Activated T-helper 1 cell treated with Interleukin-2 at 50 U/mL for 16 hours (primary cell): ENCODE results near the gene CFAP69.
"Not testable (repeated sequence)": the region's sequence is repeated elsewhere in the genome, so short reads cannot be mapped to it uniquely, and the experiment has no call there.

Source experiments
- DNase-seq: peaks from one replicate; pipeline ENCODE4 v3.0.0-alpha.2; 2020; ENCODE audit warnings: low read depth

The CFAP69 gene

DNA sequence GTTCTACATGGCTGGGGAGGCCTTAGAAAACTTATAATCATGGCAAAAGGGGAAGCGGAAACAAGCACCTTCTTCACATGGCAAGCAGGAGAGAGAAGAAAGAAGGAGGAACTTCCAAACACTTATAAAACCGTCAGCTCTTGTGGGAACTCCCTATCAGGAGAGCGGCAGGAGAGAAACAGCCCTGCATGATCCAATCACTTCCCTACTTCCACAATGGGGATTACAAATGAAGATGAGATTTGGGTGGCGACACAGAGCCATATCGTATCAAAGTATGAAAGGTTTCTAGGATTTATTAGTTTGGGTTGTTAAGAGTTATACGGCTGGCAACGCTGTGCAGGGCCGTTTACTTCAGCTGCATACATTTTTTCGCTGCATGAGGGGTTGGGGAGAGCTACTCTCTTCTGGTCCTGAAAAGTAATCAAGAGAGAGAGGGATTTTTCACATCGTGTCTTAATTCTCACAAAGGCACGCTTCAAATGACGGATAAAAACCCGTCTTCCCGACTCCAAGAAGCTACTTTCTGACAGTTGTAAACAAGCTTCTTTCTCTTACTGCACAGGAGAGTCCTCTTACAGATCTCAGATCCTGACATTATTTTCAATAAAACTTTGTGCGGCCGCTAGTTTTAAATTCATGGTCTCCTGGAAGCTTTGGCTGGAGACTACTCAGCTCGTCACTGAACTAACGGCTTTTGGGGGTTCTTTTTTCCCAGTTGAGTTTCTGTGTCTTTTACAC is 100.8 kb downstream of the CFAP69 start:
- no peak for DNase-seq

- peak; percentile 91 for DNase-seq
Observed at GRCh38 chr7:90346336-90347125, 101.6 kb downstream of the CFAP69 start, which contains the start of gene GTPBP10. TSS of gene GTPBP10 (plus strand) at chr7:90346716. CDS start at chr7:90346742, 26 bp downstream.

GRCh38 chr7:90347759-90348158 is 102.8 kb downstream of the CFAP69 start:
- DNase-seq: no peak

DNA sequence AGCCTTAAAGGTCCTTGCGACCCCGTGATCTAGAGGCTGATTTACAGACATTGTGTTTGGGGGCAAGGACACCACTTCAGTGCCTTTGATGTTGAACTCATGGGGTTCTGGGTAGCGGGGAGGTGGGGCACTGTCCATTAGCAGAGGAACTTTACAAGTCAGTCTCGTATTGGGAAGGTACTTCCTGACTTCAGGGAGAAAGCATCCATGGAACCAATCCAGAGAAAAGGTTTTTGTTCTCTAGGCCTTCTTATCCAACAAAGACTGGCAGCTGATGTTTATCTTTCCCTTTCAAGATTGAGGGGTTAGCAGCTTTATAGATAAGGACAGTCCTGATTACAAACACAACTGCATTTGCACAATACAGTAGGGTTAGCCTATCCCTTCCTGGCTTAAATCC is 104.3 kb downstream of the CFAP69 start:
- no peak for DNase-seq

GRCh38 chr7:90350032-90350431 is 105.1 kb downstream of the CFAP69 start:
- not testable (repeated sequence) for DNase-seq

DNA sequence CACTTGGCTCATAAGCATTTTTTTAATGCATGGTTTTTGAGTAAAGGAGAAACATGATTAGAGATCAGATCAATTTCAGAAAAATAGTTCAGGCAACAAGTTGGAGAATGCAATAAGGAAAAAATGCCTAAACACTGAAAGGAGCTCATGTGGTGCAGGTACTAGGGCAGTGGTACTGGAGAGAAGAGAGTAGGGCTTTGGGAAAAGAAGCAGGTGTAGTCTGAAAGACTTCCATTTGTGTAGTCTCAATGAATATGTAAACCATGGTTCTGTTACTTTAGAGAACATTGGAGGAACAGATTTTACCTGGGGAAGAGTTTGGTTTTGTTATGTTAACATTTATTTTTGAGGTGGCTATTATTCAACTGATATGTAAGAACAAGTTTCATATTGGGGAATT is 107.0 kb downstream of the CFAP69 start:
- DNase-seq: no peak
